Stimulated activated CD4-positive, alpha-beta T cell treated with anti-CD3 and anti-CD28 coated beads, Interleukin-2, amount 100 ng/mL, for 4 hours (primary cell): ENCODE measurements around the gene RANBP10.
"Not testable (repeated sequence)": the region's sequence is repeated elsewhere in the genome, so short reads cannot be mapped to it uniquely, and the experiment has no call there.

ENCODE experiments used
- DNase-seq: peaks from one replicate; pipeline ENCODE4 v3.0.0-alpha.2; 2020; ENCODE audit warnings: low read depth

RANBP10 gene

GRCh38 chr16:67779256-67780014, 26.9 kb downstream of the RANBP10 start:
- DNase-seq = no peak

GRCh38 chr16:67775273-67775672, 31.1 kb downstream of the RANBP10 start:
- no peak for DNase-seq

- no peak for DNase-seq
Measured at GRCh38 chr16:67774457-67774853, 31.9 kb downstream of the RANBP10 start.

DNA sequence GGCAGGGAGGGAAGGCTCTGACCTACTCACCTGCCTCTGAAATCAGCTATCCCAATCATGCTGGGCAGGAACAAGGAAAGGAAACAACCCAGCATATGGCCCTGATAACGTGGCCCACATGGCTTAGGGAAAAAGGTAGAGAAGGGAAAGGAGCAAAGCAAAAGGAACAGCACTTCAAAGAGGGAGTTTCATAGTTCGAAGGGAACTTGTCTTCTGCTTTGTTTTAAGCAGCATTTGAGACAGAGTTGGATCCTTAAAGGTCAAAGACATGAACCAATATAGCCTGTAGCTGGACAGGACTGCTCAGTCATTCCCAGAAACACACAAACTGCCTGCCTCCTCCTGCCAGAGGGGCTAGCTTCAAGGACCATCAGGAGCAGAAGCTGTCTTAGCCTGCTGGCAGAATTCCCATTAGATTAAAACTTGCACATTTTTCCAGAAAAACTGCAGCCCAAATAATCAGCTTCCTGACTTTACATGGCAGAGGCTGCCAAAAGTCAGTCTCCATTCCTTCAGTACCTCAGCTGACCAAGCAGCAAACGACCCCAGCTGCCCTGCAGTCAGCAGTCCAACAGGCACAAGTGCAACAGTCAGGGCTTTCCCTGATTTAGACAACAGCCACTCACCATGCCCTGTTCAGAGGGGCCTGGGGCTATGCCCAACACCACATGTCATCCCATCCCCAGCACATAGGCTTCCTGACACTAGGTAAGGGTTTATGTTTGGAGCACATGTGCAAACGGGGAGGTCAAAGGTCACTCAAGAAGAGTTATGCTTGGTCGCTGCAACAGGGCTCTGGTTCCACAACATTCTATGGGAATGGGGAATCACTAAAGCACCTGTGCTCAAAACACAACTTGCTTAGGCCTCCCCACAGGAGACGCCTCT, 32.5 kb downstream of the RANBP10 start:
- no peak for DNase-seq

DNA sequence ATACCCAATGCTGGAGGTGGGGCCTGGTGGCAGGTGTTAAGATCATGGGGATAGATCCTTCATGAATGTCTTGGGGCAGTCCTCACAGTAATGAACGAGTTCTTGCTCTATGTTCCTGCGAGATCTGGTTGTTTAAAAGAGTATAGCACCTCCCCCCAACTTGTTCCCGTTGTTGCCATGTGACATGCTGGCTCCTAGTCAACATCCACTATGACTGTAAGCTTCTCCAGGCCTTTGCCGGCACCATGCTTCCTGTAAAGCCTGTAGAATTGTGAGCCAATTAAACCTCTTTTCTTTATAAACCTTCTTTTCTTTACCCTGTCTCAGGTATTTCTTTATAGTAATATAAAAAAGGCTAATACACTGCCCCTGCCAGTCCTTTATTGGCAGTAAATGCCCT, 33.3 kb downstream of the RANBP10 start:
- DNase-seq = no peak

DNA sequence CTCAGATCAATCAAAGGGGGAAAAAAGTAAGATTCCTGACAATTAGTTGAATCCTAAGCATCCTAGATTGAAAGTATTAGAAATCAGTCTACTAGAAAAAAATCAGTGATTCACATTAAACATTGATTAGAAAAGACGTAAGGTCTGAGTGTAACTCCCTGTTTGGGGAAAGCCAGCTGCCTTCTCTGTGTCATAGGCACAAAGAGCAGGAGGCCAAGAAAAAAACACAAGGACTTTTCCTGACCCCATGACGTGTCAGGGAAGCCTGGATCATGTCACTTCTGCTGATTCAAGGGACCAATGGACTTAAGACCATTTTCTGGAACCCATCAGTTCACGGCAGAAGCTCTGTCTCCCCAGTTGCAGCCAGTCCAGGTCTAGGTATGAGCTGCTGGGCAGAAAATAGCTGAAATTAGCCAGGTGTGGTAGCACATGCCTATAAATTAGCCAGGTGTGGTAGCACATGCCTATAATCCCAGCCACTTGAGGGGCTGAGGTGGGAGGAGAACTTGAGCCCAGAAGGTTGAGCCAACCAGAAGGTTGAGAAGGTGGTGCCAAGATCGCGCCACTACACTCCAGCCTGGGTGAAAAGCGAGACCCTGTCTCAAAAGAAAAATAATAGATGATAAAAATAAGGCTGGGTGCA, 35.9 kb downstream of the RANBP10 start:
- no peak for DNase-seq

- DNase-seq = no peak
Measured at GRCh38 chr16:67767953-67768352, 38.4 kb downstream of the RANBP10 start.

- no peak for DNase-seq
Measured at GRCh38 chr16:67766291-67766690, 40.1 kb downstream of the RANBP10 start.

GRCh38 chr16:67764158-67764667, 42.1 kb downstream of the RANBP10 start:
- DNase-seq = no peak

- DNase-seq = no peak
Measured at GRCh38 chr16:67763066-67763465, 43.3 kb downstream of the RANBP10 start.

- no peak for DNase-seq
Measured at GRCh38 chr16:67762385-67762784, 44.0 kb downstream of the RANBP10 start.

DNA sequence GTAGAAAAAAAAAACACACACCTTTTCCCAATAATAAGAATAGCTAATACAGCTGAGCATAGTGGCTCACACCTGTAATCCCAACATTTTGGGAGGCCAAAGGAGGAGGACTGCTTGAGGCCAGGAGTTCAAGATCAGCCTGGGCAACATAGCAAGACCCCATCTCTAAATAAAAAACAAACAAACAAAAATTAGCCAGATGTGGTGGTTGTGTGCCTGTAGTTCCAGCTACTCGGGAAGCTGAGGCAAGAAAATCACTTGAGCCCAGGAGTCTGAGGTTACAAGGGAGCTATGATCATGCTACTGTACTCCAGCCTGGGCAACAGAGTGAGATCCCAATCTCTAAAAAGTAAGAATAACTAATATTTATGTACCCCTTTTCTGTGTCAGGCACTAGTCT, 44.4 kb downstream of the RANBP10 start:
- no peak for DNase-seq

GRCh38 chr16:67760956-67761230, 45.5 kb downstream of the RANBP10 start:
- no peak for DNase-seq

GRCh38 chr16:67760206-67760955, 46.0 kb downstream of the RANBP10 start:
- DNase-seq = no peak

DNA sequence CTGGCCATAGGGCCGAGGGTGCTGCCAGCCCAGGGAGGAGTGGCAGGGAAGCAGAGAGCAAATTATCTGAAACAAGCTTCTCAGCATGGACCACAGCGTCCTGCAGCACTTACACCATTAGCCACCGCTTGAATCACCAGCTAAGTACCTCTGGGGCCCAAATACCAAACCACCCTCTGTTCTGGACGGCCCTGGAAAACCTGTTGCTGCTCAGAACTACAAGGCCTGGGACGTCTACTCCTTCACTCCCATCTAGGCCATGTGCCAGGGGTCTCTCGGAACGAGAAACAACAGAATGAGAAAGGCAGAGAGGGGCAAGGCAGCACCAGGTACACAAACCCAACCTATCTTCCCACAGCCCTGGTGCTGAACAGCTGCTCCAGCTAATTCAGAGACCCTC, 47.4 kb downstream of the RANBP10 start:
- DNase-seq = no peak

DNA sequence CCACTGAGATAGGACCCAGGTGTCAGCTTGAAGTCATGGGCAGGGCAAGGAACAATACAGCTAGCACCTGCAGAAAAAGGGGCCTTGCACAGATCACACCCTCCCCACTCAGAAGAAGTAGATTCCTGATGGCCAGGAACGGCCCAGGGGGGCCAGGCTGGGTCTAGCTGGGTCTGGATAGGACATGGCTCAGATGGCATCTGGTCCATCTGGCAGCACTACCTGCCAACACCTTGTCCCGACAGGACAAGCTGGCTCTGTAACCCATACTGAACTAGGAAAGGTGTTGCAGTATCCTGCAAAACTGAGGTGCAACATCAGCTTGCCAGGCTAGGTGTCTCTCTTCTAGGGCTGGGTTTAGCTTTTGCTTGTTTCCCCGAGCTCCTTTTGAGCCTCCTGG, 48.4 kb downstream of the RANBP10 start:
- no peak for DNase-seq

- DNase-seq = no peak
Measured at GRCh38 chr16:67752641-67753040, 53.7 kb downstream of the RANBP10 start.

DNA sequence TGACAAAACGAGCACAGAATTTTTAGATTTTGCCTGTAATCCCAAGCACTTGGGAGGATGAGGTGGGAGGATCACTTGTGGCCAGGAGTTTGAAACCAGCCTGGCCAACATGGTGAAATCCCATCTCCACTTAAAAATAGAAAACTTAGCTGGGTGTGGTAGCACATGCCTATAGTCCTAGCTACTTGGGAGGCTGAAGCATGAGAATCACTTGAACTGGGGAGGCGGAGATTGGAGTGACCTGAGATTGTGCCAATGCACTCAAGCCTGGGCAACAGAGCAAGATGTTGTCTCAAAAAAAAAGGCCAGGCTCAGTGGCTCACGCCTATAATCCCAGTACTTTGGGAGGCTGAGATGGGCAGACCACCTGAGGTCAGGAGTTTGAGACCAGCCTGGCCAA, 55.0 kb downstream of the RANBP10 start:
- DNase-seq = not testable (repeated sequence)

DNA sequence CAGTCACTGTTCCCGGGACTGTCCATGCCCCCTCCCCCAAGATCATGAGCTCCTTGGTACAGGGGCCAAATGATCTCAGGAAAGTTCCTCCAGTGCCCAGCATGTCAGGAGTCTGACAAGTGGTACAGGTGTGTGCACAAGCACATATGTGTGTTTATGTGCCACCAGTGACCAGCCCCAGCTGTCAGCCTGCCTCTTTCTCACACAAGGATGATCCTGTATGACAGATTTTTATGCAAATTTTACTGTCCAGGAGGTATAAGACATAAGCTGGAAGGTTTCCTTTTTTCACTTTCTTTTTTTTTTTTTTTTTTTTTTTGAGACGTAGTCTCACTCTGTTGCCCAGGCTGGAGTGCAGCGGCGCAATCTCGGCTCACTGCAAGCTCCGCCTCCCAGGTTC, 55.9 kb downstream of the RANBP10 start:
- DNase-seq = no peak

DNA sequence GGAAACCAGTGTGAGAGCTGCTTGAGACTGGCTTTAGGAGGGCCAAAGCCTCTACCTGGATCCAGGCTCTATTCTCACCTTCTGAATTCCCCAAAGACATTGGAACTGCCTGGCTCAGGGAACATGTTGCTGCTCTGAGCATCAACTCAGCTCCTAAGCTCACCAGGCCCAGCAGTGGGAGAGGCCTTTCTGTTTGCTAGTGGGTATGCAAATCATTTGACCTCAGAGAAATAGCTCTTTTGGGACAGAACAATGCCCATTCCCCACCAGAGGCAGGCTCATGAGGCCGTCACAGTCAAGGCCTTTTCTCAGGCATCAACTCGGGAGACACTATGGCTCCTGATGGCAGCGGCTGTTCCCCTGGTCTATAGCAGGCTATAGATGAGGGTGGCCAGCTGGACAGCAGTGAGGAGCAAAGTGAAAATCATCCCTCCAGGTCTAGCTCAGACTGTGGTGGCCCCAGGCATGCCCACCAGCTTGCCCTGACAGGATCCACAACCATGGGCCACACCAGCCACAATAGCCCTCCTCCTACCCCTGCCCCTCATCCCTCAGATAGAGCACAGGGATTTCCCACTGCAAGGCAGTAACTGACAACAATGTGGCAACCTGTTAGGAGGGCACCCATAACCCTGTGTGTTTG, 56.8 kb downstream of the RANBP10 start:
- no peak for DNase-seq

DNA sequence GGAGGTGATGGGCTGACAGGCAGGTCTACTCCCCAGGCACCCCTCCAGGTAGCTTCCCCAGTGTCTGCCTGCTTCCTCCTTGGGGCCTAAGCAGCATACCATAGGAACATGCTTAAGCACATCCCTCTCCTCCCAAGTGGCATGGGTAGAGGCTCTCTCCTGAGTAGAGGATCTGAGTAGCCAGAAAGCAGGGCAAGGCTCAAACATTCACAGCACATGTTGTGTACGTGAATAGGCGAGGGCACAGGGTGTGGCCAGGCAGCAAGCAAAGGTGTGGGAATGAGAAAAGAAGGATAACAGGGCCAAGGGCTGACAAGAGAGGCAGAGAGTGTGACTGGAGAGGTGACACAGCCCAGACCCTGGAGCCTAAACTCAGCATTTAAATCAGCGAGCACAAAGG, 57.5 kb downstream of the RANBP10 start:
- no peak for DNase-seq

- DNase-seq = no peak
Measured at GRCh38 chr16:67746846-67747245, 59.5 kb downstream of the RANBP10 start.
